ENCODE data around the gene CTNNAL1. TPM values are rescaled to one million over a fixed set of nuclear protein-coding genes. Genes with fewer than 3 reads are reported as not detected.
A peak's percentile ranks its signal among the peaks of the same experiment; 100 is the strongest.

The CTNNAL1 gene
- total RNA-seq, 2 donors from 2014 or later, result 3.1 to 9.6 TPM

DNA sequence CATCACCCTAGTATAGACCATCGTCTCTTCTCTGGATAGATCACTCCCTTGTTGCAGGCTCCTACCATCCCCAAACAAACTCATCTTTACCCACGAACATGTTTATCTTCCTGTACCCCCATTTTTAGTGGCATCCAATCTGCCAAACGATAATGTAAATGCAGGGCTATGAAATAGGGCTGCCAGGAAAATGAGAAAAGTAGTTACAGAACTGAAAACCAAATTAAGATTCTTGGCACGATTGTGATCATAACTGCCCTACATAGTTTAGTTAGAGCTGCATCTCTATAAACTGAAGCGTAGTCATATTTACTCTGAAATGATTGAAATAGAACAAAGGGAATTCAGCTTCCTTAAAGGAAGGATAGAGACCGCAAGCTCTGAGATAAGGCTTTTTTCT is 53.0 kb downstream of the CTNNAL1 start:
- DNase-seq, result no peak
- no peak for ATAC-seq
- no peaks in the 10 kb centered on the region for H3K9me3 ChIP-seq (ENCODE audit: control insufficient read depth, low read length, poor library complexity, severe bottlenecking)
- no peaks in the 10 kb centered on the region for H3K27me3 Mint-ChIP-seq
- H3K36me3 Mint-ChIP-seq (ENCODE audit: low read depth), result peaks cover 3% of the 10 kb centered on the region
- H3K4me1 Mint-ChIP-seq, result peaks cover 2% of the 10 kb centered on the region
- no peak overlapping the region for H3K4me3 Mint-ChIP-seq
- H3K27ac Mint-ChIP-seq, result no peak overlapping the region

DNA sequence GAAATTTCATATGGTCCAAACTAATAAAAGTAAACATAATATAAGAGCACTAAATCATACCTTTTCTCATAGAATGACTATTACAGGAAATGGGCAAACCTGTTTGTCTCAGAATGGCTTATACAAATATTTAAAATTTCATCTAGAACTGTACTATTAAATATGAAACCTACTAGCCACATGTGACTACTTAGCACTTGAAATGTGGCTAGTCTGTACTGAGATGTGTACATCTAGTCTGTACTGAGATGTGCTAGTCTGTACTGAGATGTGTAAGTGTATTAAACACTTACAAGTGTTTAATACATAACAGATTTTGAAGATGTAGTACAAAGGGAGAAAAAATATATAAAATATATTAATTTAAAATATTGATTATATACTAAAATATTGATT is 56.7 kb downstream of the CTNNAL1 start:
- Mint-ChIP-seq H3K27ac (no peak overlapping the region), H3K4me1 (peaks cover 2% of the 10 kb centered on the region), H3K36me3 (ENCODE audit: low read depth) (peaks cover 3% of the 10 kb centered on the region), H3K27me3 (no peaks in the 10 kb centered on the region), H3K4me3 (no peak overlapping the region)
- DNase-seq (no peak), ATAC-seq (no peak)
- H3K9me3 ChIP-seq (ENCODE audit: control insufficient read depth, low read length, poor library complexity, severe bottlenecking), result no peaks in the 10 kb centered on the region

DNA sequence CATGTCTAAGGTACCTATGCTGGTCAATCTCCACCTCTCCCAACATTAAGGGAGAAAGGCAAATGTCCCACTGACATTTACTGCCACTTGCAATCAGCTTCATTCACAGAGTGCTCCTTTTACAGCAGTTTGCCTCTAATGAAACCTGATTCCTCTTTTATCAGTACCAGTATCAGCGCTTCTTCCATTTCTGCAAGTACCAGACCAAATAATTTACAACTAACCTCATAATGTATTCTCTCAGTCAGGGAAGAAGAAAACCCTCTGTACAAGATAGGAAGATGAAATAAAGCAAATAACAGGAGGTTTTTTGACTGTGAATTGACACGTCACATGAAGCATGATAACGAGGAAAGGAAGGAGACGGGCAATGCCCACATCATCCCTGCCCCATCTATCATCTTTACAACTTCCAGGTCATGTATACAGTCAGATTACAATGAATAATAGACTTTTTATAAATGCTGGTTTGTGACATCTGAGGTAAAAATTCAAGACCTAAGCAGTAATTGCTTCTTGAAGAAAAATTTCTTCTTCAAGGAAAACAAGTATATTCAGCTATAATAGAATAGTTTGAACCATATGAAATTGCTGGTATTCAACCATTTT is 57.2 kb downstream of the CTNNAL1 start:
- DNase-seq (no peak), ATAC-seq (no peak)
- H3K4me3 Mint-ChIP-seq, result no peak overlapping the region
- H3K4me1 Mint-ChIP-seq, result peaks cover 2% of the 10 kb centered on the region
- H3K27ac Mint-ChIP-seq, result no peak overlapping the region
- no peaks in the 10 kb centered on the region for H3K27me3 Mint-ChIP-seq
- peaks cover 3% of the 10 kb centered on the region for H3K36me3 Mint-ChIP-seq (ENCODE audit: low read depth)
- H3K9me3 ChIP-seq (ENCODE audit: control insufficient read depth, low read length, poor library complexity, severe bottlenecking), result no peaks in the 10 kb centered on the region

DNA sequence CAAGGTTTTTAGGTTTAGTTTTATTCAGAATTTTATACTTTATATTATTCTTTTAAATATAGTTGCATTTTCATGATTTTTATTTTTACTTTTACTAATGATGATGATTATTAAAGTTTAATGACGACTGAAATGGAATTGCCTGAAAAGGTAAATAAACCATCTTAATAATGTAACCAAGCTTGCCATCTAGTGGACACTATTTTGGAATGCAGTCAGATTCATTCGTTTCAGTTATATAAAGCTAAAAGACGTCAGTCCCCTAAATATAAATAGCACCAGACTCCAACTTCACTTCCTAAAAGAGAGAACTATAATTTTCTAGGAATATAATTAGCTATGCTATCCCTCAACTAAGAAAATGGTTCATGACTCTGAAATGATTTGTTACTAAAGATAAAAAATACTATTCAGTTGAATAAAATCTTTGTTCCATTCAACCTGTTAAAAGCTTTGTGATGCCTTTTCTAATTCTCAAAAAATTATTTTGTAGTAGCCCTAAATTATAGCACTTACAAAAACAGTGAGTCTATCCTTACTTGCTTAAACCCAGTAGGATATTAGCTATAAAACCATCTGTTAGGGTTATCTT is 59.2 kb downstream of the CTNNAL1 start:
- Mint-ChIP-seq H3K4me3 (no peak overlapping the region), H3K4me1 (peaks cover 2% of the 10 kb centered on the region), H3K36me3 (ENCODE audit: low read depth) (peaks cover 3% of the 10 kb centered on the region), H3K27ac (peak overlapping the region; percentile 84), H3K27me3 (no peaks in the 10 kb centered on the region)
- DNase-seq (no peak), ATAC-seq (no peak)
- no peaks in the 10 kb centered on the region for H3K9me3 ChIP-seq (ENCODE audit: control insufficient read depth, low read length, poor library complexity, severe bottlenecking)

- H3K4me3 Mint-ChIP-seq, result no peak overlapping the region
- ATAC-seq, result no peak
Measured at GRCh38 chr9:108951578-108951977, 61.7 kb downstream of the CTNNAL1 start.

GRCh38 chr9:108950168-108950567 is 63.1 kb downstream of the CTNNAL1 start:
- Mint-ChIP-seq H3K27me3 (no peaks in the 10 kb centered on the region), H3K4me3 (no peak overlapping the region), H3K4me1 (no peaks in the 10 kb centered on the region), H3K36me3 (ENCODE audit: low read depth) (peaks cover 3% of the 10 kb centered on the region), H3K27ac (no peak overlapping the region)
- ATAC-seq (no peak), DNase-seq (no peak)
- H3K9me3 ChIP-seq (ENCODE audit: control insufficient read depth, low read length, poor library complexity, severe bottlenecking), result no peaks in the 10 kb centered on the region

More at GRCh38 chr9:108951578-108951977, 61.7 kb downstream of the CTNNAL1 start:
- H3K9me3 ChIP-seq (ENCODE audit: control insufficient read depth, low read length, poor library complexity, severe bottlenecking), result no peaks in the 10 kb centered on the region
- Mint-ChIP-seq H3K4me1 (no peaks in the 10 kb centered on the region), H3K27ac (no peak overlapping the region), H3K36me3 (ENCODE audit: low read depth) (no peaks in the 10 kb centered on the region), H3K27me3 (no peaks in the 10 kb centered on the region)
- DNase-seq, result no peak

- ATAC-seq (no peak), DNase-seq (no peak)
- Mint-ChIP-seq H3K4me3 (no peak overlapping the region), H3K4me1 (peaks cover 2% of the 10 kb centered on the region), H3K27me3 (no peaks in the 10 kb centered on the region), H3K27ac (no peak overlapping the region), H3K36me3 (ENCODE audit: low read depth) (peaks cover 2% of the 10 kb centered on the region)
- H3K9me3 ChIP-seq (ENCODE audit: control insufficient read depth, low read length, poor library complexity, severe bottlenecking), result no peaks in the 10 kb centered on the region
Measured at GRCh38 chr9:108939975-108940374, 73.3 kb downstream of the CTNNAL1 start.

- Mint-ChIP-seq H3K4me1 (peaks cover 16% of the 10 kb centered on the region), H3K4me3 (no peak overlapping the region), H3K27me3 (no peaks in the 10 kb centered on the region), H3K36me3 (ENCODE audit: low read depth) (peaks cover 7% of the 10 kb centered on the region), H3K27ac (peak overlapping the region; percentile 60)
- DNase-seq (no peak), ATAC-seq (no peak)
- no peaks in the 10 kb centered on the region for H3K9me3 ChIP-seq (ENCODE audit: control insufficient read depth, low read length, poor library complexity, severe bottlenecking)
Measured at GRCh38 chr9:108937561-108938305, 75.6 kb downstream of the CTNNAL1 start.

- H3K4me3 Mint-ChIP-seq, result peak within 1 kb of the TSS; percentile 99
- DNase-seq (peak; percentile 63 to 80 (median 76)), ATAC-seq (peak; percentile 82)
- H3K27me3 Mint-ChIP-seq, result no peaks in the 10 kb centered on the region
- peaks cover 7% of the 10 kb centered on the region for H3K36me3 Mint-ChIP-seq (ENCODE audit: low read depth)
- H3K27ac Mint-ChIP-seq, result peak within 1 kb of the TSS; percentile 94
- H3K4me1 Mint-ChIP-seq, result peaks cover 24% of the 10 kb centered on the region
- H3K9me3 ChIP-seq (ENCODE audit: control insufficient read depth, low read length, poor library complexity, severe bottlenecking), result no peaks in the 10 kb centered on the region
Measured at GRCh38 chr9:108934323-108934893, 78.9 kb downstream of the CTNNAL1 start, which contains the start of gene ABITRAM. TSS of gene ABITRAM (plus strand) at chr9:108934400. CDS start at chr9:108934487, 87 bp downstream.

- H3K4me3 Mint-ChIP-seq, result peak within 1 kb of the TSS; percentile 99
- peak; percentile 87 to 89 (median 88) for DNase-seq
- H3K27me3 Mint-ChIP-seq, result no peaks in the 10 kb centered on the region
- peaks cover 7% of the 10 kb centered on the region for H3K36me3 Mint-ChIP-seq (ENCODE audit: low read depth)
- H3K4me1 Mint-ChIP-seq, result peaks cover 24% of the 10 kb centered on the region
- peak; percentile 88 for ATAC-seq
- no peaks in the 10 kb centered on the region for H3K9me3 ChIP-seq (ENCODE audit: control insufficient read depth, low read length, poor library complexity, severe bottlenecking)
- H3K27ac Mint-ChIP-seq, result peak within 1 kb of the TSS; percentile 94
Measured at GRCh38 chr9:108933718-108934322, 79.5 kb downstream of the CTNNAL1 start, which contains the start of gene ELP1. TSS of gene ELP1 (minus strand) at chr9:108934124. CDS start at chr9:108931146, 2,978 bp downstream.

DNA sequence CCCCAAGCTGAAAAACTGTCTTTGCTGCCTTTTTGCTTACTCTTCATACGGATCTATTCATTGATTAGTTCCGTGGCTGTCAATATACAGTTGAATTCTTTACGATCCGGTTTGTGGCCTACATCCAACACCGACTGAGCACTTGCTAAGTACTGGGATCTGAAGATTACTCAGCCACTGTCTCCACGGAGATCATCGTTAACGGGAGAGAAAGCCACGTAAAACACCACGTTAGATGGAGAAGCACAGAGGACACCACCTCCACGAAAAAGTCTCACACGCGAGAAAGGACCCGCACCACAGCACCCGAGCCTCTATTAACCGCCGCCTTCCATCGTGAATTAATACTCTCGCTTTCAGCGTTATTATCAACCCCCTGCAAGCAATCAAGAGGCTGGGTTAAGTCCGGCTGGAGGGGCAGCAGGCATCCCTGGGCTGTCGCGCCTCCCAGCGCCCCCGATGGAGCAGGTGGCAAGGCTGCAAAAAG is 80.0 kb downstream of the CTNNAL1 start:
- H3K36me3 Mint-ChIP-seq (ENCODE audit: low read depth), result peaks cover 10% of the 10 kb centered on the region
- peak overlapping the region; percentile 99 for H3K4me3 Mint-ChIP-seq
- no peaks in the 10 kb centered on the region for H3K9me3 ChIP-seq (ENCODE audit: control insufficient read depth, low read length, poor library complexity, severe bottlenecking)
- ATAC-seq, result no peak
- no peak for DNase-seq
- H3K4me1 Mint-ChIP-seq, result peaks cover 26% of the 10 kb centered on the region
- H3K27ac Mint-ChIP-seq, result peak overlapping the region; percentile 94
- no peaks in the 10 kb centered on the region for H3K27me3 Mint-ChIP-seq

DNA sequence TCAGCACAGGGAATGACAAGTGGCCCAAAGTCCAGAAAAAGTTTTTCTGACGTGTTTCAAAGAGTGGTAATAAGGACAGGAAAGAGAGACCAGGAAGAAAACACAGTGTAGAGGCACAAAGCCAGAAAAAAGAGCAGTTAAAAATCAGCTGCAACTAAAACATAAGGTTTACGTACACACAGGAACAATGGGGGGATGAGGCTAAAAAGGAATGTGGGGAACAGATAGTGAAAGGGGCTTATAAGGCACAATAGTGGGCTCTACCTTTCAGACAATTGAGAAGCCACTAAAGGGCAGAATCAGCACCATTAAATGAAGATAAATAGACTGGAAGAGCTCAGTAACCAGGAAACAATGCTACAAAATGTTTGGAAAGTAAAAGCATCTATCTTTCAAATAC is 84.9 kb downstream of the CTNNAL1 start:
- ATAC-seq, result no peak
- Mint-ChIP-seq H3K27ac (no peak overlapping the region), H3K36me3 (ENCODE audit: low read depth) (peaks cover 24% of the 10 kb centered on the region), H3K4me3 (no peak overlapping the region), H3K4me1 (peaks cover 29% of the 10 kb centered on the region), H3K27me3 (no peaks in the 10 kb centered on the region)
- DNase-seq, result no peak
- H3K9me3 ChIP-seq (ENCODE audit: control insufficient read depth, low read length, poor library complexity, severe bottlenecking), result no peaks in the 10 kb centered on the region

DNA sequence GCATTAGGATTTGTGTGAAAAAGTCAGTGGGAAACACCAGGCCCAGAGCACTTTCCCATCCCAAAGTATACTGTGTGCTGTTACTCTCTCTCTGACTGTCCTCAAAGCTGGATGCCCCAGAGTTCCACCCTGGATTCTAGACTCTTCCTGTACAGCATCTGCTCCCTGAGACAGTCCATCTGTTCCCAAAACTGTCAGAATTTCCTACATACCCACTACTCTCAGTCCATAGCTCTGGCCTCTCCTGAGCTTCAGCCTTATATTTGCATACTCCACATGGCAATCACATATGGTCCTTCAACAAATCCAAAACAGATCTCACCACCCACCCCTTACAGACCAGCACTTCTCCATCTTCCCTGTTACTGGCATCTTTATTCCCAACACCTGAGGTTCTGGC is 88.8 kb downstream of the CTNNAL1 start:
- H3K4me3 Mint-ChIP-seq, result no peak overlapping the region
- ATAC-seq, result no peak
- peaks cover 15% of the 10 kb centered on the region for H3K4me1 Mint-ChIP-seq
- no peak for DNase-seq
- peaks cover 21% of the 10 kb centered on the region for H3K36me3 Mint-ChIP-seq (ENCODE audit: low read depth)
- H3K27me3 Mint-ChIP-seq, result no peaks in the 10 kb centered on the region
- H3K9me3 ChIP-seq (ENCODE audit: control insufficient read depth, low read length, poor library complexity, severe bottlenecking), result no peaks in the 10 kb centered on the region
- H3K27ac Mint-ChIP-seq, result no peak overlapping the region

All from T-helper 17 cell (primary cell).